Spleen (tissue), 11 donors: ENCODE results near the gene INVS. TPM values are rescaled to one million over a fixed set of nuclear protein-coding genes. Genes with fewer than 3 reads are reported as not detected.

Experiments
- DNase-seq: peaks from one replicate; pipeline ENCODE4 v3.0.0-alpha.2; 2020
- H3K27ac ChIP-seq, 8 donors: fragments of 200-600 bp; sonication (generic) in 7 of 8; 1 replicate in 4 of 8; 2 replicates in 4 of 8; pipeline versions ENCODE4 v1.5.0 to v1.8.0; 2016 to 2021; ENCODE audit warnings: inconsistent platforms in 4 of 8, mild to moderate bottlenecking in 4 of 8, moderate library complexity in 1 of 8
- H3K27me3 ChIP-seq, 7 donors: fragments of 200-600 bp; sonication (generic) in 6 of 7; replicated peaks in 1 of 7; 1 replicate in 4 of 7; 2 replicates in 3 of 7; pipeline versions ENCODE4 v1.5.0 to v1.8.0; 2016 to 2021; ENCODE audit warnings: inconsistent platforms in 3 of 7, mild to moderate bottlenecking in 1 of 7
- H3K36me3 ChIP-seq, 6 donors: fragments of 200-600 bp; sonication (generic) in 5 of 6; 1 replicate in 4 of 6; 2 replicates in 2 of 6; pipeline versions ENCODE4 v1.5.0 to v1.8.0; 2016 to 2021; ENCODE audit warnings: inconsistent platforms in 2 of 6
- H3K4me1 ChIP-seq, 6 donors: fragments of 200-600 bp; sonication (generic) in 5 of 6; 1 replicate in 3 of 6; 2 replicates in 3 of 6; pipeline versions ENCODE4 v1.5.0 to v1.8.0; 2016 to 2021; ENCODE audit warnings: inconsistent platforms in 3 of 6
- H3K4me3 ChIP-seq, 8 donors: fragments of 200-600 bp; sonication (generic) in 7 of 8; 1 replicate in 4 of 8; 2 replicates in 4 of 8; pipeline versions ENCODE4 v1.5.0 to v1.8.0; 2016 to 2021; ENCODE audit warnings: inconsistent platforms in 4 of 8, mild to moderate bottlenecking in 4 of 8, moderate library complexity in 2 of 8
- H3K9me3 ChIP-seq, 8 donors: fragments of 200-600 bp; sonication (generic) in 7 of 8; 1 replicate in 4 of 8; 2 replicates in 4 of 8; pipeline versions ENCODE4 v1.5.0 to v1.8.0; 2016 to 2021; ENCODE audit warnings: inconsistent platforms in 4 of 8
- POLR2A ChIP-seq, 3 donors: fragments of 450-650 bp; IDR thresholded peaks; one replicate each; pipeline ENCODE4 v1.5.1; 2017; ENCODE audit warnings: antibody characterized with exemption in 3 of 3, mild to moderate bottlenecking in 1 of 3
- POLR2AphosphoS5 ChIP-seq, 3 donors: sonication (generic); formaldehyde crosslinking; IDR thresholded peaks; one replicate each; pipeline ENCODE4 v1.5.1; 2017; ENCODE audit warnings: antibody characterized with exemption in 3 of 3
- WGBS, 5 donors: extraction: QIAGEN DNeasy Blood & Tissue Kit in 3 of 5; methylation state at CpG; one replicate each; pipeline versions ENCODE4 v1.1.5 to v1.1.7; 2013 to 2018; 5-methylcytosine and 5-hydroxymethylcytosine counted together
- intact Hi-C: fragments of 100-400 bp; cut with DNase I; formaldehyde crosslinking; loops from one replicate; pipeline ENCODE4 v1.15.0; 2023; ENCODE audit warnings: low total_unique reads
- polyA plus RNA-seq, 3 donors: library from polyadenylated mRNA; stranded (reverse); fragments of 200-250 nt; gene quantifications; one replicate each; pipeline ENCODE4 v1.2.1, GENCODE V29; 2013
- total RNA-seq, 7 donors: library from RNA; depleted of rRNA in 3 of 7; stranded (reverse); fragments of >200 nt in 3 of 7; fragmentation: NEBNext Ultra II Directional in 4 of 7; extraction: Animal tissue kit (Norgen Biotek cat#: 25700) in 4 of 7; gene quantifications; one replicate each; pipeline versions ENCODE4 v1.1.0 to v1.2.1, GENCODE V29; 2016 to 2021
- TF ChIP-seq, protein P1 (sequence below), 11 experiments: fragments of 200-600 bp in 7 of 11; fragments of 450-650 bp in 4 of 11; sonication (generic) in 4 of 11; IDR thresholded peaks in 8 of 11; conservative IDR thresholded peaks in 3 of 11; 1 replicate in 7 of 11; 2 replicates in 4 of 11; pipeline versions ENCODE4 v1.4.0 to v1.8.0; 2016 to 2021; ENCODE audit warnings: antibody characterized with exemption in 11 of 11, inconsistent platforms in 4 of 11, mild to moderate bottlenecking in 1 of 11
- donor health status: healthy with polysubstance abuse.
- donor health status: DM: no; HTN: no; CAD: no; lungs with moderate emphysema.
- donor health status: DM: no; HTN: no; CAD: no.
- donor health status: Bipolar disorder and iron deficiency.
- donor health status: healthy.
- donor health status: DM: no; HTN: no; CAD: no.
- donor health status: DM: yes; HTN: yes; CAD: no.

The INVS gene
- total and polyA plus RNA-seq, 10 donors, result 3.0 to 49.5 (median 25.9) TPM

DNA sequence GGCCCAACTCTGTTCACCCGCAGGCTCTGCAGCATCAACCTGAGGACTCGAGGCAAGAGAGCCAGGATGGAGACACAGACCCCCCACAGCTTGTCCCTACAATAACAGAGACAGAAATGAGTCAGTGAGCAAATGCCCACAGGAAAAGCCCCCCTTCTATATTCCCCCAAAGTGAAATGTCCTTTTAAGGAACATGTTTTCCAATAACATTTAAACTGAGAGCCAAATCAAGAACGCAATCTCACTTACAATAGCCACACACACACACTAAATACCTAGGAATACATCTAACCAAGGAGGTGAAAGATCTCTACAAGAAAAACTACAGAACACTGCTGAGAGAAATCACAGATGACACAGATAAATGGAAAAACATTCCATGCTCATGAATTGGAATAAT is 204.7 kb downstream of the INVS start:
- H3K9me3 ChIP-seq, result no peaks in the 10 kb centered on the region
- no peaks in the 10 kb centered on the region for H3K27me3 ChIP-seq
- intact Hi-C loops, result no loop called here
- H3K4me1 ChIP-seq, result no peaks in the 10 kb centered on the region
- H3K4me3 ChIP-seq, result no peak overlapping the region
- no peak for DNase-seq
- 95 to 100% (median 99%) methylated on average over 3 of the region's 3 CpGs for WGBS, 5 donors
- H3K36me3 ChIP-seq, result peaks cover 0 to 99% (median 49%) of the 10 kb centered on the region in 6 donors
- H3K27ac ChIP-seq, result no peak overlapping the region
- TF ChIP-seq POLR2A (IDR thresholded peaks at IDR 0.05) (no peak), POLR2AphosphoS5 (IDR thresholded peaks at IDR 0.05) (no peak)
- TF ChIP-seq, protein P1, sequence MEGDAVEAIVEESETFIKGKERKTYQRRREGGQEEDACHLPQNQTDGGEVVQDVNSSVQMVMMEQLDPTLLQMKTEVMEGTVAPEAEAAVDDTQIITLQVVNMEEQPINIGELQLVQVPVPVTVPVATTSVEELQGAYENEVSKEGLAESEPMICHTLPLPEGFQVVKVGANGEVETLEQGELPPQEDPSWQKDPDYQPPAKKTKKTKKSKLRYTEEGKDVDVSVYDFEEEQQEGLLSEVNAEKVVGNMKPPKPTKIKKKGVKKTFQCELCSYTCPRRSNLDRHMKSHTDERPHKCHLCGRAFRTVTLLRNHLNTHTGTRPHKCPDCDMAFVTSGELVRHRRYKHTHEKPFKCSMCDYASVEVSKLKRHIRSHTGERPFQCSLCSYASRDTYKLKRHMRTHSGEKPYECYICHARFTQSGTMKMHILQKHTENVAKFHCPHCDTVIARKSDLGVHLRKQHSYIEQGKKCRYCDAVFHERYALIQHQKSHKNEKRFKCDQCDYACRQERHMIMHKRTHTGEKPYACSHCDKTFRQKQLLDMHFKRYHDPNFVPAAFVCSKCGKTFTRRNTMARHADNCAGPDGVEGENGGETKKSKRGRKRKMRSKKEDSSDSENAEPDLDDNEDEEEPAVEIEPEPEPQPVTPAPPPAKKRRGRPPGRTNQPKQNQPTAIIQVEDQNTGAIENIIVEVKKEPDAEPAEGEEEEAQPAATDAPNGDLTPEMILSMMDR (IDR thresholded peaks at IDR 0.05 in 8 of 11, conservative IDR thresholded peaks at IDR 0.05 in 3 of 11), result no peak

DNA sequence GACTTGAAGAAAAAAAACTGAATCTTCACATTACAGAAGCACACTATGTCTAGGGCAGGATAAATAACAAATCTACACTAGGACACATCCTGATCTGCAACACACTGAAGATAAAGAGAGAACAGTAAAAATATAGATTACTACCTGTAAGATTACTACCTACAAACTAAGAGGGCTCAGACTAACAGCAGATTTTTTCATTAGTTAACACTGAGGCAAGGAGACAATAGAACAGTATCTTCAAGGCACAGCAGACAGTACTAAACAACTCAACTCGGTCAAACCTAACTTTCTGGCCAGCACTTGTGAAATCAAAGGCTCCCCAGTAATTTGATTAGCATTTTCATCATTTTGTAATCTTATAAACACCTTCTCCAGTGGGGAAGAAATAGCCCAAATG is 207.2 kb downstream of the INVS start:
- Histone ChIP-seq H3K36me3 (peaks cover 0 to 99% (median 45%) of the 10 kb centered on the region in 6 donors), H3K27ac (no peak overlapping the region), H3K9me3 (no peaks in the 10 kb centered on the region), H3K4me3 (no peak overlapping the region), H3K27me3 (no peaks in the 10 kb centered on the region), H3K4me1 (no peaks in the 10 kb centered on the region)
- 88 to 100% (median 97%) methylated on average over 1 of the region's 1 CpG for WGBS, 5 donors
- no peak for DNase-seq
- TF ChIP-seq POLR2A (IDR thresholded peaks at IDR 0.05), result no peak
- TF ChIP-seq, protein P1 (IDR thresholded peaks at IDR 0.05 in 8 of 11, conservative IDR thresholded peaks at IDR 0.05 in 3 of 11), result no peak
- TF ChIP-seq POLR2AphosphoS5 (IDR thresholded peaks at IDR 0.05), result no peak
- intact Hi-C loops, result no loop called here

DNA sequence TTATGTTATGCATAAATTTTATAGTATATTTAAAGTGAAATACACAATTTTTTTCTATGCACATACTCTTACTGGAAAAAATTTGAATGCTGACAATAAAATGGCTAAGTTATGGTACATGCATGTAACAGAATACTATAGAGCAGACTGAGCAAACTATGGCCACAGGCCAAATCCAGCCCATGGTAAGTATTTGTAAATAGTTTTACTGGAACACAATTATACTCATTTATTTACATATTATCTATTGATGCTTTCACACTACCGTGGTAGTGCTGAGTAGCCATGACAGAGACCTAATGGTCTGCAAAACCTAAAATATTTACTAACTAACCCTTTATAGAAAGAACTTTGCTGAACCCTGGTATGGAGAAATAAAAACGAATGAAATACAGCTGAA is 208.0 kb downstream of the INVS start:
- Histone ChIP-seq H3K9me3 (no peaks in the 10 kb centered on the region), H3K4me3 (no peak overlapping the region), H3K36me3 (peaks cover 0 to 93% (median 38%) of the 10 kb centered on the region in 6 donors), H3K27me3 (no peaks in the 10 kb centered on the region), H3K27ac (no peak overlapping the region), H3K4me1 (no peaks in the 10 kb centered on the region)
- intact Hi-C loops, result no loop called here
- WGBS, 5 donors, result 90 to 95% (median 90%) methylated on average over 2 of the region's 2 CpGs
- no peak for DNase-seq
- TF ChIP-seq POLR2AphosphoS5 (IDR thresholded peaks at IDR 0.05) (no peak), POLR2A (IDR thresholded peaks at IDR 0.05) (no peak)
- TF ChIP-seq, protein P1 (IDR thresholded peaks at IDR 0.05 in 8 of 11, conservative IDR thresholded peaks at IDR 0.05 in 3 of 11), result no peak

DNA sequence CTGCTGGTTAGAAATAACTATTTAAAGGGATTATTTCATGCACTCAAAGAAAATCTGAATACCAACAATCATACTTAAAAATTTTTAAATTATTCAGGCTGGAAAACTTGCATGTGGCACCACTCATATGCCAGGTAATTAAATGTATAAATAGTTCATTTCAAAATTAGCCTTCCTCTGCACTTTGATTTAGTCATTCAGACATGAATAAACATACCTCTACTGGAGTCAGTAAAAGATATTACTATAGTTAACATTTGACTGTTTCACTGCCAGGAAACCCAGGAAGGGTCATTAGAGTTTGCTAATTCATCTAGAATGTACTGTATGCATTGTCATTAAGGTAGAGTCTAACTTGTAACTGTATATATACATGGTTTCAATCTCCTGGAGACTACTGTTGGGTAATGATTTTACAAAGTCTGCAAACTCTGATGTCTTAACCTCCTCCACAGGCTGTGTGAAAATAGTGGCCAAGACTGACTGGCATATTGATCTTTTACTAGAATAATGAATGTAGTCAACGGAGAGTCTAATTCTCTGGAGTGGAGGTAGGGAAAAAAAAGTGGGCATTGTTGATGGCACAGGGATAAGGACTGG is 210.0 kb downstream of the INVS start:
- TF ChIP-seq POLR2A (IDR thresholded peaks at IDR 0.05) (no peak), POLR2AphosphoS5 (IDR thresholded peaks at IDR 0.05) (no peak)
- TF ChIP-seq, protein P1 (IDR thresholded peaks at IDR 0.05 in 8 of 11, conservative IDR thresholded peaks at IDR 0.05 in 3 of 11), result no peak
- 91 to 97% (median 95%) methylated on average over 1 of the region's 1 CpG for WGBS, 5 donors

More for the DNA sequence above, 210.0 kb downstream of the INVS start:
- intact Hi-C loops, result no loop called here
- Histone ChIP-seq H3K4me3 (no peak overlapping the region), H3K27ac (no peak overlapping the region), H3K27me3 (no peaks in the 10 kb centered on the region), H3K36me3 (peaks cover 0 to 89% (median 24%) of the 10 kb centered on the region in 6 donors), H3K4me1 (no peaks in the 10 kb centered on the region), H3K9me3 (no peaks in the 10 kb centered on the region)
- no peak for DNase-seq
